Mammary epithelial cell (primary cell): ENCODE results near the gene EXOC4.

Source experiments
- CTCF ChIP-seq, 2 donors: IDR thresholded peaks in 1 of 2; conservative IDR thresholded peaks in 1 of 2; 2 replicates each; pipeline ENCODE4 v1.5.1; 2011 to 2012; ENCODE audit warnings: inconsistent platforms in 2 of 2, low read length in 2 of 2, mild to moderate bottlenecking in 2 of 2, control low read depth in 1 of 2, low read depth in 1 of 2; ENCODE audit not compliant: insufficient read depth in 1 of 2; ENCODE audit errors: extremely low read depth in 1 of 2
- EZH2 ChIP-seq: IDR thresholded peaks from 2 replicates; pipeline ENCODE4 v1.6.1; 2012; ENCODE audit warnings: low read length, inconsistent platforms, borderline replicate concordance

- TF ChIP-seq CTCF (conservative IDR thresholded peaks at IDR 0.05 in 1 of 2, IDR thresholded peaks at IDR 0.05 in 1 of 2; ENCODE audit: extremely low read depth in 1 of 2, insufficient read depth in 1 of 2, low read depth in 1 of 2, low read length in 2 of 2), result no peak
- no peak for TF ChIP-seq EZH2
Observed at GRCh38 chr7:133985300-133985699, 732.4 kb downstream of the EXOC4 start.
